Testis (tissue), 3 donors: ENCODE measurements around the gene CTF1. TPM values are rescaled to one million over a fixed set of nuclear protein-coding genes. Genes with fewer than 3 reads are reported as not detected.

Experiments used
- DNase-seq: peaks from one replicate; pipeline ENCODE4 v3.0.0-alpha.2; 2019
- H3K27ac ChIP-seq, 2 donors: fragments of 200-600 bp; sonication (generic); one replicate each; pipeline ENCODE4 v1.5.1; 2019
- H3K27me3 ChIP-seq: fragments of 200-600 bp; sonication (generic); one replicate; pipeline ENCODE4 v1.5.1; 2019
- H3K36me3 ChIP-seq: fragments of 200-600 bp; sonication (generic); one replicate; pipeline ENCODE4 v1.5.1; 2017; ENCODE audit warnings: low read depth; ENCODE audit errors: missing control alignments
- H3K4me1 ChIP-seq: fragments of 200-600 bp; sonication (generic); one replicate; pipeline ENCODE4 v1.5.1; 2019
- H3K4me3 ChIP-seq, 2 donors: fragments of 200-600 bp; sonication (generic); one replicate each; pipeline ENCODE4 v1.5.1; 2017 to 2019
- H3K9me3 ChIP-seq: fragments of 200-600 bp; sonication (generic); one replicate; pipeline ENCODE4 v1.5.1; 2017
- POLR2A ChIP-seq: fragments of 450-650 bp; IDR thresholded peaks from one replicate; pipeline ENCODE4 v1.6.1; 2017; ENCODE audit warnings: antibody characterized with exemption, mild to moderate bottlenecking, moderate library complexity
- WGBS, 2 donors: methylation state at CpG; one replicate each; pipeline ENCODE4 v1.1.5; 2018; 5-methylcytosine and 5-hydroxymethylcytosine counted together
- intact Hi-C: fragments of 100-400 bp; cut with DNase I; formaldehyde crosslinking; loops from one replicate; pipeline ENCODE4 v1.15.1; 2023; ENCODE audit warnings: low total_unique reads
- polyA plus RNA-seq: library from polyadenylated mRNA; stranded (reverse); fragments of 350-450 nt; fragmentation: Illumina TruSeq; extraction: RNeasy Lipid Tissue Mini Kit (QIAGEN cat#74804); gene quantifications from one replicate; pipeline ENCODE4 v1.2.3, GENCODE V29; 2014; ENCODE audit warnings: low read depth, low replicate concordance; ENCODE audit not compliant: insufficient read depth
- total RNA-seq, 2 donors: library from RNA; depleted of rRNA; stranded (reverse); fragments of >200 nt; gene quantifications; one replicate each; pipeline ENCODE4 v1.2.3, GENCODE V29; 2016
- TF ChIP-seq, protein P1 (sequence below), 3 experiments: fragments of 450-650 bp in 2 of 3; fragments of 200-600 bp in 1 of 3; sonication (generic) in 1 of 3; IDR thresholded peaks; one replicate each; pipeline ENCODE4 v1.5.1; 2016 to 2019; ENCODE audit warnings: antibody characterized with exemption in 3 of 3, mild to moderate bottlenecking in 2 of 3, moderate library complexity in 1 of 3

The CTF1 gene
- total and polyA plus RNA-seq, 3 donors from 2014 or later = 5.6 to 9.0 (median 5.9) TPM

DNA sequence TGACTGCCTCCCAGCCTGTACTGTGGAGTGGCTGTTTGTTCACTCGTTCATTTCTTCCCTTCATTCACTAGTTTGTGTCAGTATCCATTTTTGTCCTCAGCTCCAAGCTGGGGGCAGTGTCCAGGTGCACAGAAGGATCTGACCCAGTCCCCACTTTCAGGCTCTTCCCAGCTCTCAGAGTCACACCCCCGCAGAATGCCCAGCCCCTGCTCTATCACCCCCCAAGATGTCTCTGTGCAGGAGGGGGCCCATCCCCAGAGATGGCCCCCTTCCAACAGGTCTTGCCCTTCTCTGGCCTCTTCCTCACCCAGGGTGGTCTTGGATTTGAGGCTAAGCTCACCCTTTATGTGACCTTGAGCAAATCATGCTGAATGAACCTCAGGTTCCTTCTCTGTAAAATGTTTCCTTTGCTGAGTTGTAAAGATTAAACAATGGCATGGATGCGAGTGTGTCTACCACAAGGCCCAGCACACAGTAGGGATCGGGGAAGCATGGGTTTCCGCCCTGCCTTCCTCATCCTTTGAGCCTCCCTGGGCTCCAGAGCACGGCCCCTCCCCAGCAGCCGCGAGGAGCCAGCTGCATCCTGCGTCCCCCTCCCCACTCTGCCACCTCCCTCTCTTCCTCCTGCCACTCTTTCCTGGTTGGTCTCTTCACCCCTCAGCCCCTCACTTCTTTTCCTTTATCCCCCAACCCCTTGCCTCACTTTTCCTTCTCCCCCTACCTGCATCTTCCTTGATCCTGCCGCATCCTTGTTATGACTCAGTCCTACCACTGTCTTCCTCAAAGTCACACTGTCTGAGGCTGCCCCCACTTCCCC lies 29.8 kb downstream of the CTF1 start:
- 57 to 59% methylated on average over 10 of the region's 10 CpGs for WGBS, 2 donors
- Histone ChIP-seq H3K36me3 (no peaks in the 10 kb centered on the region), H3K27me3 (no peaks in the 10 kb centered on the region), H3K27ac (peak overlapping the region; percentile 79 to 90), H3K4me1 (peaks cover 19% of the 10 kb centered on the region), H3K9me3 (no peaks in the 10 kb centered on the region), H3K4me3 (peak overlapping the region in 1 of 2 donors; percentile 87)
- DNase-seq = no peak
- TF ChIP-seq POLR2A = no peak
- TF ChIP-seq, protein P1, sequence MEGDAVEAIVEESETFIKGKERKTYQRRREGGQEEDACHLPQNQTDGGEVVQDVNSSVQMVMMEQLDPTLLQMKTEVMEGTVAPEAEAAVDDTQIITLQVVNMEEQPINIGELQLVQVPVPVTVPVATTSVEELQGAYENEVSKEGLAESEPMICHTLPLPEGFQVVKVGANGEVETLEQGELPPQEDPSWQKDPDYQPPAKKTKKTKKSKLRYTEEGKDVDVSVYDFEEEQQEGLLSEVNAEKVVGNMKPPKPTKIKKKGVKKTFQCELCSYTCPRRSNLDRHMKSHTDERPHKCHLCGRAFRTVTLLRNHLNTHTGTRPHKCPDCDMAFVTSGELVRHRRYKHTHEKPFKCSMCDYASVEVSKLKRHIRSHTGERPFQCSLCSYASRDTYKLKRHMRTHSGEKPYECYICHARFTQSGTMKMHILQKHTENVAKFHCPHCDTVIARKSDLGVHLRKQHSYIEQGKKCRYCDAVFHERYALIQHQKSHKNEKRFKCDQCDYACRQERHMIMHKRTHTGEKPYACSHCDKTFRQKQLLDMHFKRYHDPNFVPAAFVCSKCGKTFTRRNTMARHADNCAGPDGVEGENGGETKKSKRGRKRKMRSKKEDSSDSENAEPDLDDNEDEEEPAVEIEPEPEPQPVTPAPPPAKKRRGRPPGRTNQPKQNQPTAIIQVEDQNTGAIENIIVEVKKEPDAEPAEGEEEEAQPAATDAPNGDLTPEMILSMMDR (IDR thresholded peaks at IDR 0.05) = no peak
- intact Hi-C loops = no loop called here

DNA sequence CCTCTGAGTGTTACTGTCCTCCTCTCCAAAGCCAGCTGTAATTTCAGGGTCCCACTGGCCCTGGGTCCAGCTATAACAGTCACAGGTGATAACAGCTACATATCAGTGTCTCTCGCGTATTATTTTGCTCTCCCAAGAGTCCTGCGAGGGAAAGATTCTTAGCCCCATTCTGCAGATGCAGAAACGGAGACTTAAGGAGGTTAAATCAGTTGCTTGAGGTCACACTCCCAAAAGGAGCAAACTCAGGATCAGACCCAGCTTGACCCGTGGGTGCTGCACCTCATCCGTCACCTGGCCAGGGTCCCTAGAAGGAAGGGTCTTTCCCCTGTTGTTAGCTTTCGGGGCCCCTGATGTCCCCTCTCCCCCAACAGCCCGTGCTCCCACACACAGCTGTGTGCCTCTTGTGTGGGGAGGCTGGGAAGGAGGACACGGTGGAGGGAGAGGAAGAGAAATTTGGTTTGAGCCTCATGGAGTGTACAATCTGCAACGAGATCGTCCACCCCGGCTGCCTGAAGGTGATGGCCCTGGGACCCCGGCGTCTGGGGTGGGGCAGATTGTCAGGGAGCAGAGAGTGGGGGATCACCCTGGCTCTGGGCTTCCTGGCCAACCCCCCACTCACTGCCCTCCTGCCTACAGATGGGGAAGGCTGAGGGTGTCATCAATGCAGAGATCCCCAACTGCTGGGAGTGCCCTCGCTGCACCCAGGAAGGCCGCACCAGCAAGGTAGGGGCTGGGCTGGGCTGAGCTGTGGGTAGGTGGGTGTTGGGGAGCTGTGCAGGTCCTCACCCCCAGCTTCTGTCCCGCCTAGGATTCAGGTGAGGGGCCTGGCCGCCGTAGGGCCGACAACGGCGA lies 30.7 kb downstream of the CTF1 start:
- Histone ChIP-seq H3K9me3 (no peaks in the 10 kb centered on the region), H3K27me3 (no peaks in the 10 kb centered on the region), H3K36me3 (no peaks in the 10 kb centered on the region), H3K4me3 (peak overlapping the region in 1 of 2 donors; percentile 44), H3K4me1 (peaks cover 19% of the 10 kb centered on the region), H3K27ac (peak overlapping the region; percentile 38 to 68)
- TF ChIP-seq, protein P1 (IDR thresholded peaks at IDR 0.05) = no peak
- TF ChIP-seq POLR2A = no peak
- whole genome bisulfite sequencing, 2 donors = 55 to 71% methylated on average over 9 to 22 of the region's 22 CpGs
- DNase-seq = no peak
- intact Hi-C loops = no loop called here

DNA sequence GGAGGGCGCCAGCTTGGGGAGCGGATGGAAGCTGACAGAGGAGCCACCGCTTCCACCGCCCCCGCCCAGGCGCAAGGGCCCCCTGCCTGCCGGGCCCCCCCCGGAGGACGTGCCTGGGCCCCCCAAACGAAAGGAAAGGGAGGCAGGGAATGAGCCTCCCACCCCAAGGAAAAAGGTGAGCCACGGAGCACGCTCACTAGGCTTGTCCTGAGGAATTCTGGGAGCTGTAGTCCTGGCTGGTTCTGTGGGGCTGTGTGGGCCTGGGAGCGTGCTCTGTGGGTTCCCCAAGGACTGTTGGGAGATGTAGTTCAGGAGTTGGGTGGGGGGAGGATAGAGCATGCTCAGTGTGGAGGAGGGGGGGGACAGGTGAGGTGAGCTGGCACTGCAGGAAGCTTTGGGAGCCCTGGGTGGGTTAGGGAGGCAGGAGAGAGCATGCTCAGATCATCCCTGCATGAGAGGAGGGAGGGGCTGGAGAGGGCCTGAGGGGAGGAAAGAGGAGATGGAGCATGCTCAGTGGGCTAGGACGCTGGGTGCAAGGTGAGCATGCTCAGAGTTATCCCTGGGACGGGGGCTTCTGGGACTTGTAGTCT lies 31.5 kb downstream of the CTF1 start:
- TF ChIP-seq POLR2A = no peak
- TF ChIP-seq, protein P1 (IDR thresholded peaks at IDR 0.05) = no peak
- peak overlapping the region in 1 of 2 donors; percentile 44 for H3K4me3 ChIP-seq
- intact Hi-C loops = no loop called here
- H3K27ac ChIP-seq = peak overlapping the region; percentile 38 to 68
- 22 to 40% methylated on average over 5 to 15 of the region's 15 CpGs for WGBS, 2 donors
- peaks cover 22% of the 10 kb centered on the region for H3K4me1 ChIP-seq
- H3K36me3 ChIP-seq = no peaks in the 10 kb centered on the region
- DNase-seq = peak; percentile 90
- H3K27me3 ChIP-seq = no peaks in the 10 kb centered on the region
- H3K9me3 ChIP-seq = no peaks in the 10 kb centered on the region

DNA sequence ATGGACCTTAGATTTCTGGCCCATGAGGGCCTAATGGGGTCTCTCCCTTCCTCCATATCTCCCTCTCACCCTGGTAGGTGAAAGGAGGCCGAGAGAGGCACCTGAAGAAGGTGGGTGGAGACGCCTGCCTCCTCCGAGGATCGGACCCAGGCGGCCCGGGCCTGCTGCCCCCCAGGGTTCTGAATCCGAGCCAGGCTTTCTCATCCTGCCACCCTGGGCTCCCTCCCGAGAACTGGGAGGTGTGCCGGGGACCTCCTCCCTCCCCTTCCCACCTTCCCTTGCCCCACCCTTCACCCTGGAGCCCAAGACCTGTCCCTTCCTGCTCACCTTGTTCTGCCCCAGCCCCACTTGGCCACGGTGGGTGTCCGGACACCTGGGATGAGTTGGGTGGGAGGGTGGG lies 32.0 kb downstream of the CTF1 start:
- 73 to 74% methylated on average over 6 to 11 of the region's 11 CpGs for WGBS, 2 donors
- intact Hi-C loops = no loop called here
- no peaks in the 10 kb centered on the region for H3K36me3 ChIP-seq
- peak overlapping the region in 1 of 2 donors; percentile 47 for H3K27ac ChIP-seq
- no peak for DNase-seq
- no peaks in the 10 kb centered on the region for H3K9me3 ChIP-seq
- peaks cover 27% of the 10 kb centered on the region for H3K4me1 ChIP-seq
- no peak overlapping the region for H3K4me3 ChIP-seq
- H3K27me3 ChIP-seq = no peaks in the 10 kb centered on the region
- TF ChIP-seq, protein P1 (IDR thresholded peaks at IDR 0.05) = no peak
- TF ChIP-seq POLR2A = no peak
